Central memory CD4-positive, alpha-beta T cell (primary cell): ENCODE results near the gene LRP8.

Source experiments
- DNase-seq: peaks from one replicate; pipeline ENCODE4 v3.0.0; 2022
- total RNA-seq, 3 experiments: gene quantifications; one replicate each; lab custom pipeline; 2026; lab: John Stamatoyannopoulos, UW

The LRP8 gene
- 35.1 to 158 (median 102) reads per million in 3 experiments for total RNA-seq

GRCh38 chr1:53328009-53328461 lies at the start of gene LRP8:
Gene LRP8, minus strand, starts transcription at chr1:53328070. Its CDS starts 158 bp downstream, at chr1:53327912.
- DNase-seq: peak; percentile 72

GRCh38 chr1:53377438-53377841 lies 49.6 kb upstream of the LRP8 start:
- DNase-seq: no peak

- DNase-seq: no peak
These were observed 49.0 kb upstream of the LRP8 start for GRCh38 chr1:53376742-53377437.

- DNase-seq: no peak
These were observed 48.2 kb upstream of the LRP8 start for GRCh38 chr1:53376041-53376461.

- DNase-seq: no peak
These were observed 47.6 kb upstream of the LRP8 start for GRCh38 chr1:53375440-53375839.

GRCh38 chr1:53373246-53373645 lies 45.4 kb upstream of the LRP8 start:
- no peak for DNase-seq

GRCh38 chr1:53372501-53372951 lies 44.7 kb upstream of the LRP8 start:
- DNase-seq: no peak

- DNase-seq: no peak
These were observed 44.0 kb upstream of the LRP8 start for GRCh38 chr1:53371851-53372250.

GRCh38 chr1:53371121-53371666 lies 43.3 kb upstream of the LRP8 start:
- no peak for DNase-seq

GRCh38 chr1:53370369-53370961 lies 42.6 kb upstream of the LRP8 start:
- DNase-seq: no peak

GRCh38 chr1:53369761-53370160 lies 41.9 kb upstream of the LRP8 start:
- no peak for DNase-seq

GRCh38 chr1:53369034-53369750 lies 41.3 kb upstream of the LRP8 start:
- DNase-seq: no peak

- DNase-seq: no peak
These were observed 40.6 kb upstream of the LRP8 start for GRCh38 chr1:53368314-53369033.

- peak; percentile 28 for DNase-seq
These were observed 39.8 kb upstream of the LRP8 start for GRCh38 chr1:53367503-53368313.

- no peak for DNase-seq
These were observed 39.1 kb upstream of the LRP8 start for GRCh38 chr1:53366901-53367502.

GRCh38 chr1:53365437-53366063 lies 37.7 kb upstream of the LRP8 start:
- DNase-seq: no peak

- DNase-seq: no peak
These were observed 35.2 kb upstream of the LRP8 start for GRCh38 chr1:53362851-53363642.

- DNase-seq: no peak
These were observed 34.4 kb upstream of the LRP8 start for GRCh38 chr1:53362270-53362669.

GRCh38 chr1:53361541-53361961 lies 33.7 kb upstream of the LRP8 start:
- DNase-seq: no peak

GRCh38 chr1:53359934-53360276 lies 32.0 kb upstream of the LRP8 start:
- no peak for DNase-seq
